GM12878 (cell line): ENCODE results near the gene KIF21B. TPM values are rescaled to one million over a fixed set of nuclear protein-coding genes. Genes with fewer than 3 reads are reported as not detected.
A peak's percentile ranks its signal among the peaks of the same experiment; 100 is the strongest.

ENCODE experiments used
- BCL11A ChIP-seq: IDR thresholded peaks from 2 replicates; pipeline ENCODE4 v1.6.1; 2011; ENCODE audit warnings: low read depth, low read length
- BHLHE40 ChIP-seq, 2 experiments: fragments of 450-650 bp in 1 of 2; IDR thresholded peaks; 2 replicates each; pipeline ENCODE4 v1.6.1; 2011 to 2017; ENCODE audit warnings: low read depth in 2 of 2, borderline replicate concordance in 1 of 2, improper control_type of control experiment in 1 of 2, low read length in 1 of 2, mild to moderate bottlenecking in 1 of 2
- CBX3 ChIP-seq: fragments of 200-600 bp; sonication (generic); IDR thresholded peaks from 2 replicates; pipeline ENCODE4 v1.6.1; 2016; ENCODE audit warnings: low read depth, borderline replicate concordance
- CHD2 ChIP-seq: IDR thresholded peaks from 2 replicates; pipeline ENCODE4 v1.6.1; 2011; ENCODE audit warnings: low read depth, low read length, improper control_type of control experiment, borderline replicate concordance
- CREM ChIP-seq: IDR thresholded peaks from 2 replicates; pipeline ENCODE4 v1.6.1; 2014; ENCODE audit warnings: antibody characterized with exemption, low read depth
- EGR1 ChIP-seq, 2 experiments: IDR thresholded peaks; 1 replicate in 1 of 2; 2 replicates in 1 of 2; pipeline ENCODE4 v1.6.1; 2011 to 2012; ENCODE audit warnings: low read depth in 2 of 2, low read length in 2 of 2, borderline replicate concordance in 1 of 2, mild to moderate bottlenecking in 1 of 2, moderate library complexity in 1 of 2
- FOXK2 ChIP-seq: fragments of 450-650 bp; IDR thresholded peaks from 2 replicates; pipeline ENCODE4 v1.6.1; 2017; ENCODE audit warnings: mild to moderate bottlenecking, moderate library complexity
- GATAD2B ChIP-seq: fragments of 450-650 bp; conservative IDR thresholded peaks from 2 replicates; pipeline ENCODE4 v1.6.1; 2017; ENCODE audit warnings: low read depth, mild to moderate bottlenecking, moderate library complexity
- IKZF1 ChIP-seq: fragments of 450-650 bp; conservative IDR thresholded peaks from 2 replicates; pipeline ENCODE4 v1.6.1; 2017; ENCODE audit warnings: antibody characterized with exemption, mild to moderate bottlenecking
- PAX5 ChIP-seq: IDR thresholded peaks from 2 replicates; pipeline ENCODE4 v1.6.1; 2011; ENCODE audit warnings: low read depth, low read length, borderline replicate concordance
- POLR2A ChIP-seq: IDR thresholded peaks from 2 replicates; pipeline ENCODE4 v1.6.1; 2011; ENCODE audit warnings: low read depth, mild to moderate bottlenecking, low read length
- RB1 ChIP-seq: fragments of 450-650 bp; formaldehyde crosslinking; IDR thresholded peaks from 2 replicates; pipeline ENCODE4 v1.6.1; 2017; ENCODE audit warnings: mild to moderate bottlenecking, borderline replicate concordance
- RFX5 ChIP-seq: IDR thresholded peaks from 2 replicates; pipeline ENCODE4 v1.6.1; 2011; ENCODE audit warnings: low read depth, low read length, improper control_type of control experiment
- RUNX3 ChIP-seq: IDR thresholded peaks from 2 replicates; pipeline ENCODE4 v1.6.1; 2012; ENCODE audit warnings: low read length, inconsistent platforms
- SP1 ChIP-seq: IDR thresholded peaks from one replicate; pipeline ENCODE4 v1.6.1; 2011; ENCODE audit warnings: low read depth, low read length
- TARDBP ChIP-seq: IDR thresholded peaks from 2 replicates; pipeline ENCODE4 v1.6.1; 2016; ENCODE audit warnings: borderline replicate concordance
- TBL1XR1 ChIP-seq: IDR thresholded peaks from 2 replicates; pipeline ENCODE4 v1.6.1; 2012; ENCODE audit warnings: low read depth, low read length, improper control_type of control experiment
- polyA plus RNA-seq, 11 experiments: library from polyadenylated mRNA; depleted of rRNA in 4 of 11; unstranded in 6 of 11; stranded (reverse) in 5 of 11; fragments of >200 nt; fragmentation: Nextera tagmentation in 4 of 11; fragmentation: Illumina TruSeq in 1 of 11; extraction: Ambion mirVana in 4 of 11; extraction: Trizol in 1 of 11; gene quantifications; 1 replicate in 1 of 11; 2 replicates in 10 of 11; pipeline versions ENCODE4 v1.2.1 to v1.2.3, GENCODE V29; 2011 to 2016; ENCODE audit warnings: inconsistent platforms in 2 of 11, missing spikeins in 2 of 11, low read depth in 1 of 11
- total RNA-seq, 4 experiments: library from RNA; depleted of rRNA in 3 of 4; stranded (reverse); fragments of >200 nt in 3 of 4; fragmentation: Illumina TruSeq in 1 of 4; extraction: Trizol in 1 of 4; gene quantifications; 2 replicates each; pipeline versions ENCODE4 v1.2.1 to v1.2.3, GENCODE V29; 2013 to 2021
- TF ChIP-seq, protein P1 (sequence below): fragments of 450-650 bp; IDR thresholded peaks from 2 replicates; pipeline ENCODE4 v1.6.1; 2017; ENCODE audit warnings: mild to moderate bottlenecking, low read depth, inconsistent platforms; ENCODE audit not compliant: poor library complexity, severe bottlenecking
- TF ChIP-seq, protein P2 (sequence below): fragments of 450-650 bp; conservative IDR thresholded peaks from 2 replicates; pipeline ENCODE4 v1.6.1; 2017; ENCODE audit warnings: mild to moderate bottlenecking, moderate library complexity
- TF ChIP-seq, protein P3 (sequence below): fragments of 450-650 bp; IDR thresholded peaks from 2 replicates; pipeline ENCODE4 v1.6.1; 2016; ENCODE audit warnings: mild to moderate bottlenecking, moderate library complexity, borderline replicate concordance
- TF ChIP-seq, protein P4 (sequence below): fragments of 450-650 bp; IDR thresholded peaks from 2 replicates; pipeline ENCODE4 v1.6.1; 2016; ENCODE audit warnings: mild to moderate bottlenecking

KIF21B gene
- total and polyA plus RNA-seq, 10 of the 15 experiments (the other 5 are each of a cell fraction or from before 2014, with no cell fraction given), result 2.3 to 47.7 (median 12.6) TPM

DNA sequence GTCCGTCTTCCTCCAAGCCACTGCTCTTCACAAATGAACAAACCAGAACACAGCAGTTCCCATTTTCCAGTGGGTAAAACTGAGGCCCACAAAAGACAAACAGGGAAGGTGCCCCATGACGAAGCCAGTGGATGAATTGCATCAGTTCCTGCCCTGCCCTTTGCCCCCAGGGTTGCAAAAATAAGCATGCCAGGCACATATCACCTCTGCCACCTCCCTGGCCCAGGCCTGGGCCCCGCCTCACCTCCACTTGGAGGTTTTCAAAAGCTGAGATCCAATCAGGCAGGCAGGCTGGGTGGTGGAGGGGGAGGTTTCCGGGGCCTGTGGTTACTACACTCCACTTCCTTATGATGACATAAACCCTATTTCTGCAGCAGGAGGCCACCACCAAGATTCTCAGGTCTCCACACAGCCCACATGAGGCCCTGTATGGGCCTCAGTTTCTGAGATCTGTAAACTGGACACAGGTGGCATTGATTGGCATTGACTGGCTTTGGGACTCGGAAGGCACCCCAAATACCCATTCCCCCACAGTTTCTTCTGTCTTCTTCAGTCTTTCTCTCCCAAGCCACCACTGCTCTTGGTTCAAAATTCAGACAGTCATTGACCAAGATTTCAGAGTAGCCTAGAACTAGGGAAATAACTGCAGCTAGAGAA lies 4.1 kb downstream of the KIF21B start (continued):
- TF ChIP-seq, protein P1, sequence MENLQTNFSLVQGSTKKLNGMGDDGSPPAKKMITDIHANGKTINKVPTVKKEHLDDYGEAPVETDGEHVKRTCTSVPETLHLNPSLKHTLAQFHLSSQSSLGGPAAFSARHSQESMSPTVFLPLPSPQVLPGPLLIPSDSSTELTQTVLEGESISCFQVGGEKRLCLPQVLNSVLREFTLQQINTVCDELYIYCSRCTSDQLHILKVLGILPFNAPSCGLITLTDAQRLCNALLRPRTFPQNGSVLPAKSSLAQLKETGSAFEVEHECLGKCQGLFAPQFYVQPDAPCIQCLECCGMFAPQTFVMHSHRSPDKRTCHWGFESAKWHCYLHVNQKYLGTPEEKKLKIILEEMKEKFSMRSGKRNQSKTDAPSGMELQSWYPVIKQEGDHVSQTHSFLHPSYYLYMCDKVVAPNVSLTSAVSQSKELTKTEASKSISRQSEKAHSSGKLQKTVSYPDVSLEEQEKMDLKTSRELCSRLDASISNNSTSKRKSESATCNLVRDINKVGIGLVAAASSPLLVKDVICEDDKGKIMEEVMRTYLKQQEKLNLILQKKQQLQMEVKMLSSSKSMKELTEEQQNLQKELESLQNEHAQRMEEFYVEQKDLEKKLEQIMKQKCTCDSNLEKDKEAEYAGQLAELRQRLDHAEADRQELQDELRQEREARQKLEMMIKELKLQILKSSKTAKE, result peak; percentile 17
- TF ChIP-seq CREM, result peak; percentile 83; the same call in 1 of the 2 replicates
- no peak for TF ChIP-seq RB1
- TF ChIP-seq, protein P2, sequence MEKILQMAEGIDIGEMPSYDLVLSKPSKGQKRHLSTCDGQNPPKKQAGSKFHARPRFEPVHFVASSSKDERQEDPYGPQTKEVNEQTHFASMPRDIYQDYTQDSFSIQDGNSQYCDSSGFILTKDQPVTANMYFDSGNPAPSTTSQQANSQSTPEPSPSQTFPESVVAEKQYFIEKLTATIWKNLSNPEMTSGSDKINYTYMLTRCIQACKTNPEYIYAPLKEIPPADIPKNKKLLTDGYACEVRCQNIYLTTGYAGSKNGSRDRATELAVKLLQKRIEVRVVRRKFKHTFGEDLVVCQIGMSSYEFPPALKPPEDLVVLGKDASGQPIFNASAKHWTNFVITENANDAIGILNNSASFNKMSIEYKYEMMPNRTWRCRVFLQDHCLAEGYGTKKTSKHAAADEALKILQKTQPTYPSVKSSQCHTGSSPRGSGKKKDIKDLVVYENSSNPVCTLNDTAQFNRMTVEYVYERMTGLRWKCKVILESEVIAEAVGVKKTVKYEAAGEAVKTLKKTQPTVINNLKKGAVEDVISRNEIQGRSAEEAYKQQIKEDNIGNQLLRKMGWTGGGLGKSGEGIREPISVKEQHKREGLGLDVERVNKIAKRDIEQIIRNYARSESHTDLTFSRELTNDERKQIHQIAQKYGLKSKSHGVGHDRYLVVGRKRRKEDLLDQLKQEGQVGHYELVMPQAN, result peak; percentile 51; the same call in 1 of the 2 replicates
- TF ChIP-seq, protein P3, sequence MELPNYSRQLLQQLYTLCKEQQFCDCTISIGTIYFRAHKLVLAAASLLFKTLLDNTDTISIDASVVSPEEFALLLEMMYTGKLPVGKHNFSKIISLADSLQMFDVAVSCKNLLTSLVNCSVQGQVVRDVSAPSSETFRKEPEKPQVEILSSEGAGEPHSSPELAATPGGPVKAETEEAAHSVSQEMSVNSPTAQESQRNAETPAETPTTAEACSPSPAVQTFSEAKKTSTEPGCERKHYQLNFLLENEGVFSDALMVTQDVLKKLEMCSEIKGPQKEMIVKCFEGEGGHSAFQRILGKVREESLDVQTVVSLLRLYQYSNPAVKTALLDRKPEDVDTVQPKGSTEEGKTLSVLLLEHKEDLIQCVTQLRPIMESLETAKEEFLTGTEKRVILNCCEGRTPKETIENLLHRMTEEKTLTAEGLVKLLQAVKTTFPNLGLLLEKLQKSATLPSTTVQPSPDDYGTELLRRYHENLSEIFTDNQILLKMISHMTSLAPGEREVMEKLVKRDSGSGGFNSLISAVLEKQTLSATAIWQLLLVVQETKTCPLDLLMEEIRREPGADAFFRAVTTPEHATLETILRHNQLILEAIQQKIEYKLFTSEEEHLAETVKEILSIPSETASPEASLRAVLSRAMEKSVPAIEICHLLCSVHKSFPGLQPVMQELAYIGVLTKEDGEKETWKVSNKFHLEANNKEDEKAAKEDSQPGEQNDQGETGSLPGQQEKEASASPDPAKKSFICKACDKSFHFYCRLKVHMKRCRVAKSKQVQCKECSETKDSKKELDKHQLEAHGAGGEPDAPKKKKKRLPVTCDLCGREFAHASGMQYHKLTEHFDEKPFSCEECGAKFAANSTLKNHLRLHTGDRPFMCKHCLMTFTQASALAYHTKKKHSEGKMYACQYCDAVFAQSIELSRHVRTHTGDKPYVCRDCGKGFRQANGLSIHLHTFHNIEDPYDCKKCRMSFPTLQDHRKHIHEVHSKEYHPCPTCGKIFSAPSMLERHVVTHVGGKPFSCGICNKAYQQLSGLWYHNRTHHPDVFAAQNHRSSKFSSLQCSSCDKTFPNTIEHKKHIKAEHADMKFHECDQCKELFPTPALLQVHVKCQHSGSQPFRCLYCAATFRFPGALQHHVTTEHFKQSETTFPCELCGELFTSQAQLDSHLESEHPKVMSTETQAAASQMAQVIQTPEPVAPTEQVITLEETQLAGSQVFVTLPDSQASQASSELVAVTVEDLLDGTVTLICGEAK, result peak; percentile 53; the same call in 1 of the 2 replicates
- TF ChIP-seq, protein P4, sequence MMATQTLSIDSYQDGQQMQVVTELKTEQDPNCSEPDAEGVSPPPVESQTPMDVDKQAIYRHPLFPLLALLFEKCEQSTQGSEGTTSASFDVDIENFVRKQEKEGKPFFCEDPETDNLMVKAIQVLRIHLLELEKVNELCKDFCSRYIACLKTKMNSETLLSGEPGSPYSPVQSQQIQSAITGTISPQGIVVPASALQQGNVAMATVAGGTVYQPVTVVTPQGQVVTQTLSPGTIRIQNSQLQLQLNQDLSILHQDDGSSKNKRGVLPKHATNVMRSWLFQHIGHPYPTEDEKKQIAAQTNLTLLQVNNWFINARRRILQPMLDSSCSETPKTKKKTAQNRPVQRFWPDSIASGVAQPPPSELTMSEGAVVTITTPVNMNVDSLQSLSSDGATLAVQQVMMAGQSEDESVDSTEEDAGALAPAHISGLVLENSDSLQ, result peak; percentile 42
- peak; percentile 59; the same call in 1 of the 2 replicates for TF ChIP-seq GATAD2B
- no peak for TF ChIP-seq RFX5
- peak; percentile 51; the same call in 1 of the 2 replicates for TF ChIP-seq TBL1XR1
- TF ChIP-seq TARDBP, result no peak
- TF ChIP-seq POLR2A, result peak; percentile 62
- no peak for TF ChIP-seq CBX3
- no peak for TF ChIP-seq EGR1 (IDR thresholded peaks at IDR 0.05; ENCODE audit: borderline replicate concordance in 1 of 2, low read depth in 2 of 2, low read length in 2 of 2)
- peak; percentile 31 to 44; a peak in 3 of 4 replicates for TF ChIP-seq BHLHE40 (IDR thresholded peaks at IDR 0.05; ENCODE audit: borderline replicate concordance in 1 of 2, low read depth in 2 of 2, low read length in 1 of 2)
- peak; percentile 30 for TF ChIP-seq SP1
- peak; percentile 57 for TF ChIP-seq BCL11A
- 0 out of 2 replicates have a peak, but pooled peaks have one; percentile 42 for TF ChIP-seq PAX5
- no peak for TF ChIP-seq FOXK2
- TF ChIP-seq IKZF1, result peak; percentile 76
- TF ChIP-seq RUNX3, result no peak
- TF ChIP-seq CHD2, result peak; percentile 53; the same call in 1 of the 2 replicates
